ENCODE measurements around the gene RSPH9.
"Not testable (repeated sequence)": the region's sequence is repeated elsewhere in the genome, so short reads cannot be mapped to it uniquely, and the experiment has no call there.

Gene RSPH9

DNA sequence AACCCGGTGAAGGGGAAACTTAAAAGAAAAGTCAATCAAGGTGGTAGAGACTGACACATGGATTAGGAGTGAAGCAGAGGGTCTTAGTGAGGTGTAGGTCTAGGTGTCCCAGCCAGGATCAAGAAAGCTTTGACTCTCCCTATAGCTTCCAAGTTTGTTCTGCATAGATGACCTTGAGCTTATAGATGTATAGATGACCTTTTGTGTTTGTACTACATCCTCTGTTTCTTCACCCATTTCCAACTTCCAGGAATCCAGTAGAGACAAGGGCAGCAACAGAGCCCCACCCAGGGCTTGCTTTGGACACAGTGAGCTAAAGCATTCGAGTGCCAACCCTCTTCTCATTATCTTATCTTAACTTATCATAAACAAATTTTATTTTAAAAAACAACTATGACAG is 44.6 kb downstream of the RSPH9 start:
- DNase-seq: no peak

DNA sequence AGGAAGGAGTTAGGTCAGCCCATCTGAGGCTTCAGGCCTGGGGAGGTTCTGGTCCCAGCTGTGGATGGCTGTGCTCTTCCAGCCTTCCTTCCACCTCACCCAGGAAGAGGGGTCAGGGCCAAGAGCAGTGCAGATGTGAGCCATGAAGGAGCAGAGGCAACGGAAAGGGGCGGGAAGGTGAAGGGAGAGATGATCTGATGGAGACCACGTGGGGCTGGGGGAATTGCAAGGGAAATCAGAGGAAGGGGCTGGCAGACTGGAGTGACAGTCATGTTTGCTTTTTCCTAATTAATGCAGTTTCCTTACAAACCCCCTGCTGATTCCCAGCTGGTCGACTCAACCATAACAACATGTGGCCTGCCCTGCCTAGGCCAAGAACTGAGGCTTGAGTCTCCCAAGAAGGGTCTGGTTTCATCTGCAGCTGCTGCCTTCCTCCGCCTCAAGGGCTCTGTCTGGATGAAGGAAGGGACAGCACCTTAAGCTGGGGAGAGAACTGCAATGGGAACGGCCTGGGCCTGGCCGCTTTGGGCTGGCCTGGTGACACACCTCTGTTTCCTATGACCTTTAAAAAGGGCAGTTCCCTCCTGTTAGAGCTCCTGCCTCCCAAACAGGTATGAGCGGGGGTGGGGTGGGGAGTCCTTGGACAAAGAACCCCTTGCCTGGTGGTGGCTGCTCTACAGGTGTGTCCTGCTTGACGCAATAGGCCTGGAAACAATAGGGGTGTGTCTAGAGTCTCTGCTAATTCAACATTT is 50.6 kb downstream of the RSPH9 start:
- no peak for DNase-seq

- no peak for DNase-seq
These were observed 51.1 kb downstream of the RSPH9 start for GRCh38 chr6:43695967-43696291.

DNA sequence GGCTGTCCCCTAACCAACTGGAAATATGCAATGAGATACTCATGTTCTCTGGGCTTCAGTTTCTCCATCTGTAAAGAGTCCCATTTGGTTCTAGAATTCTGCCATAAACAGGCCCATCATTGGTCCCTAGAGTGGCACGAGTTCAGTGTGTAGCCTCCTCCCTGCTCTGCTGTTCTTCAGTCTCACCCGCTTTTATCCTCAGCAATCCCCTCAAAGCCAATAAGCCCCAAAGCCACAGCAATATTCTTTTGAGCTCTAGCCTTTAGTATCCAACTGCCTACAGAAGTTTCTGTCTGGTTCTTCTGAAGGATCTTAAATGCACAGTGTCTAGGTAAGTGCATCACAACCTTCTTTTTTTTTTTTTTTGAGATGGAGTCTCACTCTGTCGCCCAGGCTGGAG is 52.6 kb downstream of the RSPH9 start:
- no peak for DNase-seq

GRCh38 chr6:43698584-43699349 is 53.9 kb downstream of the RSPH9 start:
- DNase-seq: no peak

DNA sequence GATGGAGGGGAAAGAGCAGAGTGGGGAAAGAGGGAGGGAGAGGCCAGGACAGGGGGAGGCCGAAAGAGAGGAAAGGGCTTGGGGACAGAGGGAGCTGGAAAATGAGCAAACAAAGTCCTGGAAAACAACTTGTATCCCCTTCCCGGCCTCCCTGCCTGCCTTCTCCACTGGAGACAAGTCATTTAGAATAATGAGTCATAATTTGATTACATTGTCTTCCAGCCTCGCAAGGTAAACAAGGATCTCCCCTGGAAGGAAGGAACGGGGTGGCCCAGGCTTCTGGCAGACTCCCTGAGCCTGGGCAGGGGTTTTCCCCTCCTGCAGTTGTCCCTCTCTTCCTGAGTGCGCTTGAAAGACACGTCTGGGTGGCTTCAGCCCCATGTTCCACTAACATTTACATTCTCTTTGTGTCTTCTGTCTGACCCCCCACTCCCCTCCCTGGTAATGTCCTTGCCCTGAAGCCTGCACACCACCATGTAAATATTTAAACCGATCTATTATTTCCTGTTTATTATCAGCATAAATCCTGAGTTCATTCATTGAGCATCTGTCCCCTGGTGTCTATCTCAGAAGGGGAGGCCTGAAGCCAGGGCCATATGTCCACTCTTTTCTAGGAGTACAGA is 54.8 kb downstream of the RSPH9 start:
- no peak for DNase-seq

GRCh38 chr6:43700939-43701560 is 56.2 kb downstream of the RSPH9 start:
- not testable (repeated sequence) for DNase-seq

DNA sequence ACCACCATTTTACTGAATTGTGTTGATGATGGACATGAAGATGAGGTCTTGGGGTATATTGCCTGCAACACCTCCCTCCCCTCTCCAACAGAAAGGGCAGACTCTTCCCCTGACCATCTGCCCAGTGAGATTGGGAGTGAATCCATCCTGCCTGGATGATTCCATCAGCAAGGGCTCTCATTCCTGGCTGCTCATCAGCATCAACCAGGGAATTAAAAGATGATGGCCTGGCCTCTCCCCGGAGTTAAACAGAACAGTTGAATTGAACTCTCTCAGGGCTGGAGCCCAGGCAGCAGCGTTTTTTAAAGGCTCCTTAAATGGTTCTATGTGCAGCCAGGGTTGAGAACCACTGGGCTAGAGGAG is 57.3 kb downstream of the RSPH9 start:
- DNase-seq: no peak

- no peak for DNase-seq
These were observed 58.0 kb downstream of the RSPH9 start for GRCh38 chr6:43702534-43703440.

- DNase-seq: no peak
These were observed 58.9 kb downstream of the RSPH9 start for GRCh38 chr6:43703512-43704429.

GRCh38 chr6:43705996-43706395 is 61.2 kb downstream of the RSPH9 start:
- DNase-seq: no peak

DNA sequence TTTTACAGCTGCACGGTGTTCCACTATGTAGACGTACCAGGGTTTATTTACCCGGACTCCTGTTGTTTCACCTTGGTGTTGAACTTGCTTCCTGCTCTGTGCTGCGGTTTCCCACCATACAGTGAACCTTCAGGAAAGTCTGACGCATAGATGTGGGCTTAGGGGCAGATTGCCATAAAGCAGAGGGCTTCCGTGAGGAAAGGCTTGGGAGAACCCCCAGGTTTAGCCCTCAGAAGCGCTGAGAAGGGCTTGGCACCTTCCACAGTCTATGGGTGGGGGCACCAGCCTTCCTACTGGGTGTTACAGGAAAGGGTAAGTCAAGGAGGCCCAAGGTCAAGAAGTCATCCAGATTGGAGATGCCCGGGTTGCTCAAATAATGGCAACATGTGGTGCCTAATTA is 62.0 kb downstream of the RSPH9 start:
- no peak for DNase-seq

DNA sequence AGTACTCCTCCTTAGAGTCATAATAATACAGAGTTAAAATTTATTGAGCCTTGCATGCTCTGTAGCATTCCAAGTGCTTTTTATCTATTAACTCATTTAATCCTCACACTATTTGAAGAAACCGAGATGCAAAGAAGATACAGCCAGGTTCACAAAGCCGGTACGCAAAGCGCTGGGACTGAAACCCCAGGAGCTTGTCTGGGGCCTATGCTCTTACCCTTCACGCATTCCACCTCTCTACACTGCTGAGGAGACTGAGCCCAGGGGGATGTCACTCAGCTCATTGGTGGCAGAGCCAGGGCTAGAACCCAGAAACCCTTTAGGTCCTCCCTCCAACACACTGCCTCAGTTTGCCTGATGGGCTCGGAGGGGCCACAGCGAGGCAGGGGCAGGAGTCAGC is 62.4 kb downstream of the RSPH9 start:
- no peak for DNase-seq

DNA sequence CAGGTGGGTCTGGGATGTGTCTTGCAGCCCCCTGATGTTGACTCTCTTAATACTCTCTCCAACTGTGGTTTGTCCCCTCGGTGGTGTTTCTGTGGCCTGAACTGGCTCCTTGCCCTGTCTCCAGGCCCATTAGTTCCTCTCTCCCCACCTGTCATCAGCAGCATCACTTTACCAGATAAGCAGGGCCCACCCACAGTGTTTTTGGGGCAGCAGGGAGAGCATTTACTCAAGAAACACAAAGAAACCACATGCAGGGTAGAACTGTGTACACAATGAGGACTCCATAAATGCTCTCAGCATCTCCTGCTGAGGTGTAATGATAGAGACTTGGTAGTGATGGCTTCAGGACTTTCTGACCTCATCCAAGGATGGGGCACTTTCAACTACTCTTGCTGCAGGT is 62.9 kb downstream of the RSPH9 start:
- no peak for DNase-seq

DNA sequence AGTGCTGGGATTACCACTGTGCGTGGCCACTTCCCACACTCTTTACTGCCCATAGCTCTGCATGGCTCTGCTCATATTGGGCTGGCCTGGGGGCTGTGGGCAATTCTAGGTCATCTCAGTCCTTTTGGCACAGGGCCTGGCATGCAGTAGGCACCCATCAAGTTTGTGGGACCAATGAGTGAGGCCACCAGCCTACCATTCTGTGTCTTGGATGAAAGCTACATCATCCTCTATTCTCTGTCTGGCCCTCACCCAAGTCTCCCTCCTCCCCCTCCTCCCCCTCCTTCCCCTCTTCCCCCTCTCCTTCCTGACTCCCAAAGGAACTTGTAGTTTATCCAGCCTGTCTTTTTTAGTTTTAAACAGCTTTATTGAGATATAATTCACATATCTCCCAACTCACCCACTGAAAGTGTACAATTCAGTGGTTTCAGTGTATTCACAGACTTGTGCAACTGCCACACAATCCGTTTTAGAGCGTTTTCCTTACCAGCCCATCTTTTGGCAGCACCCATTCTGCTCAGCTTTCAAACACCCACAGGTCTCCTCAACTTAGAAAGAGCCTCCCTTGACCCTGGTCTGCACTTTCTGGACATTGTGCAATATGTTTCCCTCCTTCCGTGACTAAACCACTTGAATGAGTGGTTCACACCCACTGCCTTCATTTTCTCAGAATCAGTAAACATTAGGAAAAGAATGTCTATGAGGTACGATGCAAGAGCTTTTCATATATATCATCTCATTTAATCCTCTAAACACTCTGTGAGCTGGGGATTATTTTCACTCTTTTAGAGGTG is 64.2 kb downstream of the RSPH9 start:
- no peak for DNase-seq

DNA sequence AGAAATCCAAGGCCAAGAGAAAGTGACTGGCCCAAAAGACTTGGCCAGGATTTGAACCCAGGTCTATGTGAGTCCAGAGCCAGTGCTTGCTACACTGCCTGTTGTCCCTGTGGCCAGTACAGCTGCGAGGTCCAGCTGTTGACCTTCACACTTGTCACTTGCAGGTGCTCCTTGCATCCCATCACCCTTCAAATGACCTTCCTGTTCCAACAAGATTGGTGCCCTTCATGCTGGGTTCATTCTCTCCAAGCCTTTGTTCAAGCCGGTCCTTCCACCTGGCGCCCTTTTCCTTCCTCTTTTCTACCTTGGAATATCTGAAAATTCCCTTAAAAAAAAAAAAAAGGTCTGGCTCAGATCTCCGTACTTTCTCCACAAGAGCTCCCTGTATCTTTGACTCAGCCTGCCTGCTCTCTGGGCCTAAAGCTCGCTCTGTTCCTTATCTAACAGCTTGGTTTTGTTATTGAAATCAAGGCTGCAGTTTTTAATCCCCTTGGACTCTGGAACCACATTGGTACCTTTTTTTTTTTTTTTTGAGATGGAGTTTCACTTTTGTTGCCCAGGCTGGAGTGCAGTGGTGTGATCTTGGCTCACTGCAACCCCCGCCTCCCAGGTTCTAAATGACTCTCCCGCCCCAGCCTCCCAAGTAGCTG is 64.9 kb downstream of the RSPH9 start:
- no peak for DNase-seq

- no peak for DNase-seq
These were observed 65.7 kb downstream of the RSPH9 start for GRCh38 chr6:43710576-43710975.

- DNase-seq: no peak
These were observed 67.7 kb downstream of the RSPH9 start for GRCh38 chr6:43712579-43712978.

DNA sequence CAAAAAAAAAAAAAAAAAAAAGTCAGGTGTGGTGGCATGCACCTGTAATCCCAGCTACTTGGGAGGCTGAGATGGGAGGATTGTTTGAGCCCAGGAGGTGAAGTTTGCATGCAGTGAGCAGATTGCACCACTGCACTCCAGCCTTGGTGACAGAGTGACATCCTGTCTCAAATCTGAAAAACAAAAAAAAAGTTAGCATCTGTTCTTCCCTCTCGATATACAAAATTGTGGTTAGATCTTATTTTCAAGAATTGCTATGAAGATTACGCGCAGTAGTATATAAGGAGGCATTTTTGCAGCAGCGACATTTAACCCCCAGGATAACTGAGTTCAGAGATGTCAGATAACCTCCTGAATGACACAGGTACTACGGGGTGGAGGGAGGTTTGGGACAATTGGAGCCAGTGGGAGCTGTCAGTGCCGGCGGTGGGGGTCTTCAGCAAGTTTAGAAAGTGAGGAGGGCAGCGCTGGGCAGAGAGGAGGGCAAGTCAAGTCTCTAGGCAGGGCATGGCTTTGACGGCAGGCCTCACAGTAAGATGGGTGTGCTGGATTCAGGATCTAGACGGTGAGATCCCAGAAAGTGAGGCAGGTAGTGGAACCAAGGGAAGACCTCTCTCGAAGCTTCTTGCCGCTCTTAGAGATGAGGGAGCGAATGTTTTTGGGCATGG is 68.9 kb downstream of the RSPH9 start:
- DNase-seq: no peak
